Amniotic stem cell (primary cell): Measurements from ENCODE around the gene MRC1.

Experiments used
- DNase-seq: peaks from one replicate; lab custom pipeline; 2025; lab: John Stamatoyannopoulos, UW

MRC1 gene

DNA sequence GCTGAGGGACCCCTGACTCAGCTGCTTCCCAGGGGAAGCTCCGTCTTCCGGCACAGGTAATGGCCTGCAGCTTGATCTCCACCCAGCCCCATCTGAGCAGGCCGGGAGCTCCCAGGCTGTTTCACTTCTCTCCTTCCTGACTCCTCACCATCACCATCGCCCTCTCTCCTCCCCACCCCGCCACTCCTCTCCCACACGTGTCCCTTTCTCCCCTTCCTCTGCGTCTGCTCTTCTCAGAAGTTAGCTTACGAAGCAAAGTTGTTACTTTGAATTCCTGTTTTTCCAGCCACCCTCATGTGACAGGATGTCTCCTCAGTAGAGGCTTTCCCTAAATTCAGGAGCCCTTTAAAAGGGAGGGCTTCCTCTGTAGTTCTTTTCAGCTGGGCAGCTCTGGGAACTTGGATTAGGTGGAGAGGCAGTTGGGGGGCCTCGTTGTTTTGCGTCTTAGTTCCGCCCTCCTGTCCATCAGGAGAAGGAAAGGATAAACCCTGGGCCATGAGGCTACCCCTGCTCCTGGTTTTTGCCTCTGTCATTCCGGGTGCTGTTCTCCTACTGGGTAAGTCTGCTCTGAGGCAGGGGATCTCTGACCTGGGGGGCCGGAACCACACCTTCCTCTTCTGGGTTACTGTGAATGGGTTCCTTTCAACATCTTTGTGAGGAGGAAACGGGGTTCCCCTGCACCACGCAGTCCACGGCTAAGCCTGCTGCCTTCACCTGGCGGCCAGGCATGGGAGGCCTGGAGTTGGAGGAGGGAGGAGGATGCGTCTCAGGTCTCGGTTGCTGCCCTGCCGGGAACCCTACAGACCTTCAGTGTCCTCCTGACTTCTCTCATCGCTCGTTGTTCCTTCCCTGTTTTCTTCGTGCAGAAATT, at the start of gene MRC1:
Gene MRC1, plus strand, starts transcription at position 378 of the 871 bp plus-strand sequence. Its CDS starts 118 bp downstream, at position 496.
- no peak for DNase-seq

DNA sequence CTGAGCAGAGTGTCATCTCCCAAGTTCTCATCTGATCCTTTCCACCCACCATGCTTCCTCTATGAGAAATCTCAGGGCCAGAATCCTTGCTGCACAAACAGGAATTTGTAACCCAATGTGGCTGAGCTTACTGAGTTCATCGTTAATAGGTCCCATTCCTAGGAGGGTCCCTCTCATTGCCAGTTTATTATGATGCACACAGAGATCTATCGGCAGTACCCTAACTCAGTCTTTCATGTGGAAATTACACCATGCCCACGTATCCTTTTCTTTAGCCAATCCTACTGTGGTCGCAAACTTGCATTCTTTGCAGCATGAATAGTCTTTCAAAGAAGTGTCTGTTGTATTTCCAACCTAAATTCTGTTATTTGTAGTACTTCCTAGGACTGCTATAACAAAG, 45.0 kb upstream of the MRC1 start:
- no peak for DNase-seq

DNA sequence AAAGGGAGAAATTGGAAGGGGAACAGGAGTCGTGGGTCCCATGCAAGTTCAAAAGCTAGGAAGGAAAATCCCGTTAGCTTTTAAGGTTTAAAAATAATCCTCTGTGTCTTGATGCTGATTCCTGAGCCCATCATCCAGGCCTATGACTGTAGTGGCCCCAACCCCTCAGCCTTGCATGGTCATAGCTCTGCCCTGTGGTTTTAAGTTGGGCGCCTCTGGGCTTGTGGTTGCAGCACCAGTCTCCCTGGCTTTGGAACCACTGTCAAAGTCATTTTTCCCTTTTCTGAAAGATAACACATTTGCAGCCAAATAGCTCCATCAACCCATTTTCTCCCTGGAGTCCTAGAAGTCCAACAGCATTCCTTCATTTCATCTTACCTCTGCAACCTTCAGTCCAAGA, 43.5 kb upstream of the MRC1 start:
- DNase-seq = no peak

DNA sequence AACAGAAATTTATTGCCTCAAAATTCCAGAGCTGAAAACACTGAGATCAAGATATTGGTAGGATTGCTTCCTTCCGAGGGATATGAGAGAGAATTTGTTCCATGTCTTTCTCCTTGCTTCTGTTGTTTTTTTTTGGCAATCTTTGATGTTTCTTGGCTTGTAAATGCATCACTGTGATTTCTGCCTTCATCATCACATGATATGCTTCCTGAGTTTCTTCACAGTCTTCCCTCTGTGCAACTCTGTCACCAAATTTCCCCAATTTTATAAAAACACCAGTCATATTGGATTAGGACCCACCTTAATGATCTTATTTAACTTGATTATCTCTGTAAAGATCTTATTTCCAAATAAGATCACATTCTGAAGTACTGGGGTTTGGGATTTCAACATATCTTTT, 42.4 kb upstream of the MRC1 start:
- DNase-seq = no peak

DNA sequence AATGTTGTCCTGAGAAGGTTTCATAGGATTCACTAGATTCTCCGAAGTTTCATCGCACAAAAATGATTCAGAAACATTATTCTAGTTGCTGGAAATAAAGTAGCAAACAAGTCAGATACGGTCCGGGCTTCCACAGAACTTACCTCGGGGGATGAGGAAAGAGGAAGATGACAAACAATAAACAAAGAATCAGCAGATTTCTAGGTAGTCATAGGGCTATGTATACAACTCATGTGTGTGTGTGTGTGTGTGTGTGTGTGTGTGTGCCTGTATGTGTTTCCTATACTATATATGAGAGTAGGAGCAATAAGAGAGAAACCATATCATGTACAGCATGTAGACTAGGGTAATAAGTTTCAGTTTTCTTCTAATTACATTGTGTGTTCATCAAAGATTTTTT, 40.7 kb upstream of the MRC1 start:
- no peak for DNase-seq

DNA sequence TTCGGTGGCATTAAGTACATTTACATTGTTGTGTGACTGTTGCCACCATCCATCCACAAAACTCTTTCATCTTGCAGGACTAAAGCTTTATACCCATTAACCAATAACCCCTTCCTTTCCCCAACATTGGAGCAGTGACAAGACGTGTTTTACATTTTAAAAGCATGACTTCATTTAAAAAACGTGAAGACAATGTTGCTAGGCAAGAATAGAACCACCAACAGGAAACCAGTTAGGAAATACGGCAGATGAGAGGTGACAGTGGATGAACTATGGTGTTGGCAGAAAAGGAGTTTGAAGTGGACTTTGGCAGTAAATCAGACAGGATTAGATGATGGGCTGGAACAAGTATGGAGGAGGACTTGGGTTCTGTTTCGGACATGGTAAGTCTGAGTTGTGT, 40.2 kb upstream of the MRC1 start:
- no peak for DNase-seq

DNA sequence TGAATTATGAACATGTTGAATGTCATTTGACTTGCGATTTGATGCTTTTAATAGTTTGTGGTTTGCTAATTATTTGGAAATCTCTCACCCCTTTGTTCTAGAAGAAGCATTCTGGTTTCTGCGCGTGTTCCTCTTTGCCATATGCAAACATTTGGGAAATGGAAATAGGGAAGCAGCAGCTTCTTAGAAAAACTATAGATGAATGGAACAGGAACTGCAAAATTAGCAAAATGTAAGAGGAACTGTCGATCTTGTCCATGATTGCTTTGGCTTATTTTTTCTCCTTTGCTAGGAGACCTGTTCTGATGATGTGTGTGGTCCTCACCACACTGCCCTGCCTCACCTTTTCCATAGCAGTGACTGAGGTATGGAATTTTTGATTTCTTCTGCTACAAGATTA, 38.1 kb upstream of the MRC1 start:
- no peak for DNase-seq

DNA sequence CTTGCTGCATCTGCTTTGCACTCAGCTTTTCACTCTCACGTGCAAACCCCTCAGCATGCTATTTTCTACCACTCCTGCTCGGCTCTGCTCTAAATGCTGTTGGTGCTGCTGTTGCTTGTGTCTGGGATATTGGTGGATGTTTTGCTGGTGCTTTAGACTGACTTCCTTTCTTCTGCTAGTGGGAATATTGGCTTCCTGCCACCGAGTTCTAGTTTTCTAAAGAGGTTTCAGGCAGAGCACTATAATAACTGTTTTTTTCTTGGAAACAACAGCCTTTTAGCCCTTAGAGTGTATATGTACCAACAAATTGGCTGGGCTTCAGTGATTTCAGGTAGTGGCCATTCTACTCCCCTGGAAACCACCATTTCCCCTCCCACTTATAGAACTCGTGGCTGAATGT, 29.4 kb upstream of the MRC1 start:
- DNase-seq = no peak

DNA sequence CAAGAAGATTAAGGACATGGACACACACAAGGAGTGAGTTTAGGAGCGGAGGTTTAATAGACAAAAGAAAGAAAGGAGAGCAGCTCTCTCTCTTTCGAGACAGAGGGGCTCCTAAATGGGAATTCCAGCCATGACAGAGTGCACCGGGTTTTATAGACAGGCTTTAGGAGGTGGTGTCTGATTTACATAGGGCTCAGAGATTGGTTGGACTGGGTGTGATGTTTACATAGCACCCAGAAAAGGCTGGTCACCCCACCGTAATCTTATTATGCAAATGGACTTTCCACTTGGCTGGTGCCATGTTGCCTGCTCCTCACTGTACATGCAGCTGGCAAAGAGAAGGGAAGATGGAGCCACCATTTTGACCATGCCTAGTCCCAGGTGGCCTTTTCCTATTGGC, 28.4 kb upstream of the MRC1 start:
- no peak for DNase-seq

DNA sequence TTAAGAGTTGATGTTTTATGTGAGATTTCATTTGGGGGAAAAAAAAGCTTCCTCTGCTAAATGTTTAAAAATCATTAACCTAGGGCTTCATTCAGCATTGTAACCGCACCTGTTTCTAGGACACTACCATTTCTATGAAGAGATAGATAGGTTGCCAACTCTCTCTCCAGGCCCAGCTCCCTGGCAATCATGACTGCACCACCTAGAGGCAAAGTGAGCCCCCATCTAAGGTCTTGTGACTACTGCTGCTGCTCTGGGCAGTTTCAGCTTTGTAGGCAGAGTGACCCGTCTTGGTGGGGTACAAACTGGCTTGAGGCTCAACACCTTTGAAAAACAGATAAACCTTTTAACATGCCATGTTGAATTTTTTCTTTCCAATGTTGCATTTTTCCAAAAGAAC, 27.3 kb upstream of the MRC1 start:
- DNase-seq = no peak

DNA sequence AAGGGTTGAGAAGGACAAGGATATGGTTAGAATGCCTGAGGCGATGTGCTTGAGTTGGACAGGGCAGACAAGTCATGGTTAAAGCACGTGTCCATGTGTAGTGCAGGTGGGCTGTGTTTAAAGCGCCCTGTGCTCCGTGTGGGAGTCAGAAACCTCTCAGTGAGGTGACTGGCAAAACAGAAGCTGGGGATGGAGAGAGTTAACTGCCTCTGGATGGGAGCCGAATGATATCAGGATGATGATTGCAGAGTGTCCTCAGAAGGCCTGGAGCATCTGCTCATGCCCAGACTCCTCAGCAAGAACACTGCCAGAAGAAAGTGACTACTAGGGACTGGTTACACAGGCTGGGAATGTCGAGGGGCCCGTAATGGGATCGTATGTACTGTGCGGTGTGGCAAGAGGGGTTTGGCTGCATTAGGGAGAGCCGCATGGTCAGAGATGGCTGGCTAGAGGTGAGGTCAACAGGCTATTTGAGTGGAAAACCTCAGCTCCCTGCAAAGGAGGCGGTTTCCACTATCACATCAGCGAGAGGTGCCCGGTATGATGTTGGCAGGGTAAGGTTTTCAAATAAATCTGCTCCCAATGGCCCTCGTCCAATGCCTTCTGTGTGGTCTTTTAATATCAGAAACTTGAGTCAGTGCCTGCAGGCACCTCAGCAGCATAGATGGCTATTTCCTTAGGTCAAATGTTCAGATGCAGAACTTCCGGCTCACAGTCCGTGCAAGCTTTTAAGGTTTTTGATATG, 26.1 kb upstream of the MRC1 start:
- DNase-seq = no peak

DNA sequence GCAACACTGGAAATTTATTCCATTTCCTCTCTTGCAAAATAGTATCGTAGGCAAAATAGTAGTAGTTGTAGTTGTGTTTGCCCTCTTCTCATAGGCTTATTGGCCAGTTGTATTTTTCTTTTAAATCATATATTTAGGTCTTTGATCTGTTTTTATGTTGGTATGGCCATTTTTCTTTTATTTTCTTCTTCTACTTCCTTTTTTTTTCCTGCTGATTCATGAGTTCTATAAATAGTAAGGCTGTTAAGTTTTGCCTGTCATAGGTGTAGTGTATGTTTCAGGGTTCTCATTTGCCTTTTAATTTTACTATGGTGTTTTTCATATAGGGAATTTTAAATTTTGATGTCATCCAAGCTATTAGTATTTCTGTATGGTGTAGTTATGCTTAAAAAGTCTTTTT, 25.4 kb upstream of the MRC1 start:
- DNase-seq = no peak

DNA sequence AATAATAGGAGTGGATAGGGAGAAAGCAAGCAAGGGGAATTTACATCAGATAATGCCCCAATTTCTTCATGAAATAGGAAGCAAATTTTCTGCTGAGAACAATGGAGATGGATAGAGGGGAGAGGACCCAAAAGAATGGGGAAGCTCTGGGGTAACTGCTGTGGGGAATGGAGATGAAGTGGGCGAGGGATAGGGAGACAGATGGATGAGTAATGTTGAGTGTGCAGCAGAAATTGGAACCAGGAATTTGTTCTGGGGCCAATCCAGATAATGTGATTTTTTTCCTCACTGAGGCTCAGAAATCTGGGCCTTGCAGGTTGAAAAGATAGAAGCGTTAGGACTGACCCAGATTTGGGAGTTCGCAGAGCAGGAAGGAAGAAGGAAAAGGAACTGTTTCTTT, 24.5 kb upstream of the MRC1 start:
- DNase-seq = no peak

DNA sequence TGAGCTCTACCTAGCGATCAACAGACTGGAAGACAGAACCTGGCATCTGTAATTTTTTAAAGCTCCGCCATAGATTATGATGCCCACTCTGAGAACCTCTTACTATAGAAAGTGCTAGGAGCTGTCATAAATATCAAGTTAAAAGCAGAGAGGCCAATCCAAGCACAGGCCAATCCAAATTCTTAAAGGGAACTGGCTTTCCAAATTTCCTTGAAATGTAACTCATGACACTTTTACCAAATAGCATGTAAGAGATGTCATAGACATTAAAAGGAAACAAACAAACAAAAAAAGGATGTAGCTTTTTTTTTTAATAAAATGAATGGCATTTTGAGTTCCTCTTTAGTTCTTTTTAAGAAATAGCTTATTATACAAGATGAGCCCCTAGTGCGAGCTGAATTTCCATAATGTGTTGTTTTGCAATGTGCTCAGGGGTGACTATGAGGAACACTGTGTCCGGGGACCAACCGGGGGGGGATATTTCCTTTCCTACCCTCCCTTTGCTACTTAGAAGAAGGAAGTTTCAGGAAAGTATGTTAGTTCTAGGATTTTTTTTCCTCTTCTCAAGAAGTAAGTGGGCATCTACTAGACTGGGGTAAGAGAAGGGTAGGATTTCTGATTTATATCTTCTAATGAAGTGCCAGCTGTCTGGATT, 23.7 kb upstream of the MRC1 start:
- DNase-seq = no peak

DNA sequence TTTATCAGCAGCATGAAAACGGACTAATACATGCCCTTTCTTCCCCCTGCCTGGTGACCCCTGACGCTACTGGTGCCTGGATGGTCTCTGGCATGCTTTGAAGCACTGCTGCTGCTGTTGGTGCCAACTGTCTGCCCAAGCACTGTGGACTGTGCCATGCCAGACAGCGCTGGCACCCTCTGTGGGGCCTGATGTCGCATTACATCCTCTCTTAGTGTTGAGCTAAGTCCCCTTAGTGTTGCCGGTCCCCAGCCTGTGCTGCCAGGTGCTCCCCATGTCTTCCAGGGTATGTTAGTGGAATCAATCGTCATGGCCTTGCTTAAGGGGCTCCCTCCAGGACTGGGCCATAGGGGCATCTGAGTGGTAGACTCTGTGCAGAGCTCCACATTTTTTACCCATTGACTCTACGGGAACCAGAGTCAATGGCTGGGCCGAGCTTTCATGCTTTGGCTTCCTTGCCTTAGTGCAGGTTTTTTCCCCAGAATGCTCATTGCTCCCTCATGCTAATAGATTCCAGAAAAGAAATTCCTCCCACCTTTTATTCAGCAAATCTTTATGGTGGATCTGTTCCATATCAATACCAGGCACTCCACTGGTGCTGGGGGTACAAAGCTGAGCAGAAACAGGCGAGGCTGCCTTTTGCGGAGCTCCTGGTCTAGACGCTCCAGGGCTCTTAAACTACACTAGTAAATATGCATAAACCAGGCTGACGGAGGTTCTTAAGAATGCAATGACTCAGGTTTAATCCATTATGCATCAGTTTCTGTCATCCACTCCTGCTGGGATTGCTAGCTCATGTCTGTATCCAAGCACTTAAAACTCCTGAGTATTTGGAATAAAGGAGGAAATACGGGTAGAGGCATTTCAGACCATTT, 21.8 kb upstream of the MRC1 start:
- DNase-seq = peak; percentile 83

DNA sequence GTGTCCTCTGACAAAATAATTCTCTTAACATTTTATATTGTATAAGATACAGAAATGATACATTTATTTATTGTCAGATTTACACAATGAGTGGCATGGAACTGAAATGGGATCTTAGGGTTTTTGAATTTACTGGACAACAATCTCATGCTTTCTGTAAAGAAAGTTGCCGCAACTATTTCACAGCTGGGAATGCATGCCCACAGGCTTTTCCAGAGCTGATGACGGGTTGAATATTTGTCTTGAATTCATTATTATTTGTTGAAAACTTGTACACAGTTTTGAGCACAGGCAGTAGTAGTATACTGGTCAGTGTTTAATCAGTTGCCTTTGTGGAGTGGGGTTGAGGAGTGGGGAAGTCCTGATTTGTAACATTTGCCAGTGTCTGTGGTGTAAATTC, 20.5 kb upstream of the MRC1 start:
- no peak for DNase-seq

DNA sequence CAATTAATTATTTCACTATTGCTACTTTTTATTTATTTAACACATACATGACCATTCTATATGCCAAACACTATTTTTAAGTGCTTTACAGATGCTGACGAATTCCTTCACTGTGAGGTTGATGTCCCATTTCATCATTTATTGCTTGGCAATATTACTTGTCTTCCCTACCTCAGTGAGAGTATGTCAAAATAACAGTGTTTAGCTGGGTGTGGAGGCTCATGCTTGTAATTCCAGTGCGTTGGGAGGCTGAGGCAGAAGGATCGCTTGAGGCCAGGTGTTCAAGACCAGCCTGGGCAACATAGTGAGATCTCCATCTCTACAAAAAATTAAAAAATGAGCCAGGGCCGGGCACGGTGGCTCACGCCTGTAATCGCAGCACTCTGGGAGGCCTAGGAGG, 19.8 kb upstream of the MRC1 start:
- no peak for DNase-seq

DNA sequence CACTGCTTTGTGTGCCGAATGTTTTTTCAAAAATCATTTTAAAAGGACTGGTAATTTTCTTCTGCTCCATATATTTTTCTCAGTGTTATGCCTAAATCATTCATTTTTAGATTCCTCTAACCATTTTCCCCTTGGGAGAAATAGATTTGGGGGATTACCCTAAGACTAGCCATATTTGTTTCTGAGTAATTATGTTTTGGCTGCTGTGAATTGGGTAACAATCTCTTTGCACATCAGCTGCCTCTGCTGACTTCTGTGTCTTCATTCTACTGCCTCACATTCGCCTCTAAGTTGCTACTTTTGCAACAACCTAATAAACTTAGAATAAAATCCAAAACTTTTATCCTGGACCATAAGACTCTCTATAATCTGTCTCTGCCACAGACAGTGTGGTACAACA, 18.5 kb upstream of the MRC1 start:
- DNase-seq = no peak

DNA sequence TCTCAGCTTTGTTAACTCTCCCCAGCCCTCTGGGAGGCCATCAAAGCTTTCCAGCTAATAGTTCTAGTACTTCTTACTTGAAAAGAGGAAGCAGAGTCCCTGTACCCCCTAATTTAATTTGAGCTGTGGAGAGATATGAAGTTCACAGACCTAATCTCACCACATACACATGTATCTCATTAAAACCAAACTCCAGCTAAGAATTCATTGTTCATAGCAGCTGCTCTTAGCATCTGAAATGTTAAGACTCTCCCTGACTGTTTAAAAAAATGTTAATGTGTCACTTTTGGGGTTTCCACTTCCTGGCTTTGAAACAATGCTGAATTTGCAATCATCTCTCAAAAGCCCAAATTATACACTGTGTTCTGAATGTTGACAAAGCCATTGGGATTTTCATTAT, 16.2 kb upstream of the MRC1 start:
- DNase-seq = no peak

DNA sequence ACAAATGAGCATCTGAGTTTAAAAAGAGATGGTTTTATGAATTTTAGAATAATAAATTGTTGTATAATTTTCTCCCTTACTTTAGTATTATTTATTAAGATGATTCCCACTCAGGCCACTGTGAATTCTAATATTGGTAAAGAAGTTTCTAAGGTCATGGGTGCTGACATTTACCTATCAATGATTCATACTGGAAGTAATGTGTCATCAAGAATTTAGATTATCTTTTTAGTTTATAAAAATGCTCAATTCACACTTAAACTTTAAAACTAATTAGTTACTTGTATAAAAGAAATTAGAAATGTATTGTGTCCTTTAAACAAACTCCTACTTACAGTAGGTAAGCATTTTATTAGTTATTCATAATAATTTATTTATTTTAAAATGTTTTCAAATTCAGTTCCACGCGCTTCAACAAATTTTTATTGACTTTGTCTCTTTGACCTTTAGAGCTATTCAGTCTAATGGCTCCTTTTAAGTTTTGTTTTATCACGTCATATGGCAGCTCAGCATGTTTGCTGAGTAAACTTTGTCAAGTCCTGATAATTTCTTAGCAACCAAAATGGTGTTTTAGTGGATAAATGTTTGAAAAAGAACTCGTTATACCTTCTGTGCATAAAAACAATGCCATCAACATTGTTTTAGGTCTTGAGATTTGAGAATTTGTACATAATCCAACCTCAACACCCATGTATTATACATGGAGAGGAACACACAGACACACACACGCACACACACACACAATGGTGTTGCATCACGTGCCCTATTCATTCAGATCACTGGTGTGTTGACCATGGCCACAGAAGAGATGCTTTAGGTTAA, 15.1 kb upstream of the MRC1 start:
- no peak for DNase-seq

DNA sequence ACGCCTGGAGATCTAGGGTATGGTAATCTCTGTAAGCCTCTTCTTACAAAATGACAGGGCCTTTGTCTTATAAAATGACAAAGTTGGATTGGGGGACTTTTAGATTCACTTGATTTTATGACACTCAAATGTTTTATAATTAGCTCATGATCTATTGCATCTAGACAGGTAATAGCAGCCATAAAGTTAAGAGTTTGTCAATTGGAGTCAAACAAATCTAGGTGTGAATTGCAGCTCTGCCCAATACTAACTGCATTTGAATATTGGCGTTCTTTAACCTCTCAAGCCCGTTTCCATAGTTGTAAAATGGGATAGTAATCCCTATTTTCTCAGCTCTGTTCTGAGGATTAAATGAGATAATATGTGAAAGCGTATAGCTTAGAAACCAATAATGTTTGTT, 14.1 kb upstream of the MRC1 start:
- DNase-seq = no peak
